Vagina (tissue), 2 donors: Measurements from ENCODE around the gene SHD.

ENCODE experiments used
- CTCF ChIP-seq, 3 experiments: fragments of 450-650 bp in 2 of 3; fragments of 200-600 bp in 1 of 3; sonication (generic) in 1 of 3; IDR thresholded peaks; one replicate each; pipeline ENCODE4 v1.5.1; 2017 to 2019; ENCODE audit warnings: antibody characterized with exemption in 3 of 3, mild to moderate bottlenecking in 2 of 3, moderate library complexity in 2 of 3
- POLR2AphosphoS5 ChIP-seq, 2 donors: sonication (generic); formaldehyde crosslinking; IDR thresholded peaks; one replicate each; pipeline ENCODE4 v1.9.0; 2017; ENCODE audit warnings: antibody characterized with exemption in 2 of 2, mild to moderate bottlenecking in 2 of 2, low read depth in 1 of 2; ENCODE audit not compliant: insufficient read depth in 1 of 2

- TF ChIP-seq CTCF (IDR thresholded peaks at IDR 0.05) (no peak), POLR2AphosphoS5 (IDR thresholded peaks at IDR 0.05; ENCODE audit: insufficient read depth in 1 of 2, low read depth in 1 of 2) (no peak)
These were observed 31.4 kb downstream of the SHD start for GRCh38 chr19:4310247-4311121.
